Stimulated activated CD4-positive, alpha-beta T cell treated with anti-CD3 and anti-CD28 coated beads, TNF-alpha, amount 100 ng/mL, for 4 hours (primary cell): Measurements from ENCODE around the gene TLE2.

ENCODE experiments used
- DNase-seq, 3 experiments: peaks; one replicate each; pipeline ENCODE4 v3.0.0-alpha.2; 2020; ENCODE audit warnings: low read depth in 3 of 3

TLE2 gene

GRCh38 chr19:3029065-3029923 is at the start of gene TLE2:
Gene TLE2 (minus strand): TSS chr19:3029280. CDS start chr19:3028904, 376 bp downstream.
- no peak for DNase-seq

- peak; percentile 61 to 77 (median 65) for DNase-seq
Measured at GRCh38 chr19:3075605-3076431, 46.7 kb upstream of the TLE2 start.

GRCh38 chr19:3073931-3074595 is 45.0 kb upstream of the TLE2 start:
- DNase-seq: no peak

GRCh38 chr19:3073159-3073563 is 44.1 kb upstream of the TLE2 start:
- no peak for DNase-seq

- no peak for DNase-seq
Measured at GRCh38 chr19:3071768-3072167, 42.7 kb upstream of the TLE2 start.

- DNase-seq: no peak
Measured at GRCh38 chr19:3068071-3068470, 39.0 kb upstream of the TLE2 start.

GRCh38 chr19:3067563-3067962 is 38.5 kb upstream of the TLE2 start:
- DNase-seq: no peak

- no peak for DNase-seq
Measured at GRCh38 chr19:3066482-3067049, 37.5 kb upstream of the TLE2 start.

GRCh38 chr19:3065675-3066357 is 36.7 kb upstream of the TLE2 start:
- no peak for DNase-seq

- no peak for DNase-seq
Measured at GRCh38 chr19:3064011-3064330, 34.9 kb upstream of the TLE2 start.

GRCh38 chr19:3062165-3063105 is 33.4 kb upstream of the TLE2 start, which contains the start of gene TLE5:
Gene TLE5 (minus strand): TSS chr19:3062495. CDS start chr19:3062200, 295 bp downstream.
- DNase-seq: peak; percentile 49 to 51 (median 50)

GRCh38 chr19:3061182-3062161 is 32.4 kb upstream of the TLE2 start:
- peak in 2 of 3 experiments; percentile 66 for DNase-seq

GRCh38 chr19:3060857-3061181 is 31.7 kb upstream of the TLE2 start:
- DNase-seq: no peak

- DNase-seq: no peak
Measured at GRCh38 chr19:3059653-3060052, 30.6 kb upstream of the TLE2 start.

GRCh38 chr19:3058821-3059314 is 29.8 kb upstream of the TLE2 start:
- DNase-seq: no peak

GRCh38 chr19:3058009-3058820 is 29.1 kb upstream of the TLE2 start:
- no peak for DNase-seq

GRCh38 chr19:3057275-3057714 is 28.2 kb upstream of the TLE2 start:
- no peak for DNase-seq
